CD1c-positive myeloid dendritic cell (primary cell): ENCODE results near the gene SPAG6.
"Not testable (repeated sequence)": the region's sequence is repeated elsewhere in the genome, so short reads cannot be mapped to it uniquely, and the experiment has no call there.

Source experiments
- DNase-seq: peaks from one replicate; pipeline ENCODE4 v3.0.0-alpha.2; 2016; ENCODE audit errors: extremely low spot score

SPAG6 gene

DNA sequence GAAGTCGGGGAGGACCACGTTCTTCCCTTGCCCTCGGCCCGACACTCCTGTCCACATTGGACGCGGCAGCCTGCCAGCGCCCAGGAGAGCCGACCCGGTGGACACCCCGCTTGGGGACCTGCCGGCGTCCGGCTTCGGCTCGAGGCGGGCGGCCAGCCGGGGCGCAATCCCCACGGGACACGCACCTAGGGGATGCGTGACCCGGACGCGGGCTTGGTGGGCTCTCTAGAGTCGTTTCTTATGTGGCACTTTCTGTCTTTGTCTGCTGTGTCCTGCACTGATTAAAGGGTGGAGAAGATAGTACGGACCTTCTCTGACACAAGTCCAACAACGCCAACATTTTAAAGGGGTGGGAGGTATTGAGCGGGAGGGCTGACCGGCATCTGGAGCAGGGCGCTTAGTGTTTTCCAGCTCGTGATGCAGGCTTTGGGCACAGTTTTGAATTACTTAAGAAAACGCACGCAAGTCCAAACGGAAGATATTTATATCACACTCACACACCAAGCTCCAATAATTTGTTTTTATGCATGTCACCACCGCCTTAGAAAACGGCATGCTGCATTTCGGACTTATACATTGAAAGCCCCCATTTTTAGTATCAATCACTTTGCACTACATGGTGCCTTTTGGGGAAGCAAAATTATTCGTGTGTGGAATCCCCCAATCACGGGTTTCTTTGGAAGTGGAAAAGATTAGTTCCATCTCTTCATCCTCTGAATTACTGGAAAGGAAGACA is 3.9 kb upstream of the SPAG6 start:
- DNase-seq = no peak

GRCh38 chr10:22341926-22342196 is 3.4 kb upstream of the SPAG6 start:
- no peak for DNase-seq

GRCh38 chr10:22342421-22342820 is 2.9 kb upstream of the SPAG6 start:
- DNase-seq = no peak

GRCh38 chr10:22343731-22344130 is 1.6 kb upstream of the SPAG6 start:
- DNase-seq = peak; percentile 29

- DNase-seq = no peak
Measured at GRCh38 chr10:22344249-22344648, 1.0 kb upstream of the SPAG6 start.

DNA sequence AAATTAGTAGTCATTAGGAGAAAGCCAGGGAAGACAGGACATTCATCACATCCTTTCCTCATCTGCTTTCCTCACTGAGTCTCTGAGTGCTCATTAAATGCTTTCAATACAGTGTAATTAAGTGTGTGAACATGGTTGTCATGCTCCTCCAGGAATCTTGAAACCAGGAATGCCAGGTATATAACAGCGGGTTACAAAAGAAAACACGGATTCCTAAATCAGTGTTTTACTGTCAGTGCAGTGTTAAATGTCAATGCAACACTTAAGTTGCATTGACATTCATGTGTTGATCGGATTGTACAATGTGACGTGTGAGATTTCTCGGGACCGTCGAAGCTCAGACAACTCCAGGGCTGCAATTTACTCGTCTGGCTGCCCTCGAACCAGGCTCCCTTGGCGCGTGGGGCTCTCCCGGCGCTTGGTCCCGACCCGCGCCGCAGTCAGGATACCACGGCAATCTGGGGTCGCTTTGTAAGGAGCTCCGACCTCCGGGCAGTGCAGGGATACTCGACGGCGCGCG is 455 bp upstream of the SPAG6 start:
- no peak for DNase-seq

DNA sequence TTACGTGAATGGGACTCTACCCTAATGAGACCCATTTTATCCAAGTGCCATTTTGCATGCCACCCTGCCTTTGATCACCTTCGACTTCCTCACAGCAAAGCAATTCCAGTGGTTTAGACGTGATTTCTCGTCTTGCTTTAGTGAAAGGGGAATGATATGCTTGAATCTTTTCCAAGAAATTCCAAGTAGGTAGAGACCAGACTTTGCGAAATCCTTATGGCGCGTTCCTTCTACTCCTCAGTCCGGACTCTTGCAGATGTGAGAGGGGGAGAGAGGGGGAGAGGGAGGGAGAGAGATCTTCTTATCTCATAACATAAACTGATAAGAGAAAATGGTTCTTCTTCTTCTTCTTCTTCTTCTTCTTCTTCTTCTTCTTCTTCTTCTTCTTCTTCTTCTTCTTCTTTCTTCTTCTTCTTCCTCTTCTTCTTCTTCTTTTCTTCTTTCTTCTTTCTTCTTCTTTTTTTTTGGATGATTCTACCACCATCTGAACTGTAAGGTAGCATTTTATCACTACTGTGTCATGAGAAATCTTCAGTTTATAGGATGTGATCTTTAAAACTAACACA is 883 bp downstream of the SPAG6 start:
- no peak for DNase-seq

DNA sequence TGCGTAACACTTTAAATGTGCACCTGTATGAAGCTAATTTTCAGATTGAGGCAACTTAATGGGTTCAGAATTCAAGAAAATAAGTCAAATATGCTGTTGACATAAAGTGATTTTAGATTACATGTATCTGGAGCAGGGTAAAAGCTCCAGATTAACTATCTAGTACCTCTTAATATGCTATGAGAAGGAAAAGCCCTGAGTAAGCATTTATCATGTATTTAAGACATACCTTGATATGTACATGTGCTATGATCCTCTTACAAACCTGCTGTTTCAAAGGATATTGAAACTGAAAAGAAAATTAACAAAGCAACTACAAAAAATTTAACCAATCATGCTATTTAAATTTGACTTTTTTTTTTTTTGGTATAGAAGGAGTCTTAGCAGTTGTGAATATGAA is 4.5 kb downstream of the SPAG6 start:
- no peak for DNase-seq

DNA sequence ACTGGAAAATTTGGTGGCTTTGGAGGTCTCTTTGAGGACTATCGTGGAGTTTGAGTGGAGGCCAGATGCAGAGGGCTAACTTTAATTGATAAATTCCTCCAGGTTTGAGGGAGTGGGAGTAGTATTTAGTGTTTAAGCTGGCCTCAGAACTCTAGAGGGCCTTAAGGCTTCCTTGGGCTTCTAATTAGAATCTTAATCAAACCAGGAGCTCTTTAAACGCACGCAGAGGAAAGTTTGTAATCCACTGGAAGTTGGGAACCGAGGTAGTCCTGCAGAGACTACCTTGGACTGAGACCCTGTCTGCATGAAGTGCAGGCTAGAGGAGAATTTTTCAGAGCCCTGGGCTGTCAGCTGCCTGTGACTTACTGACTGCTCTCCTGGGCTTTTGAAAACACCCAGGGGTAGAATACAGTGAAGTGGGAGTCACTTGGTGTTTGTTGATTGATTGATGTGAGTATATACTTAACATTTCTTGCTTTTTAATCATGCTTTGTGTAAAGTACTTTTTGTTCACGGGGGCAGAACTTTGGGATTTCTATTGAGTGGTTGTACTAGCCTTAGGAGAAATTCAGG is 5.9 kb downstream of the SPAG6 start:
- no peak for DNase-seq

DNA sequence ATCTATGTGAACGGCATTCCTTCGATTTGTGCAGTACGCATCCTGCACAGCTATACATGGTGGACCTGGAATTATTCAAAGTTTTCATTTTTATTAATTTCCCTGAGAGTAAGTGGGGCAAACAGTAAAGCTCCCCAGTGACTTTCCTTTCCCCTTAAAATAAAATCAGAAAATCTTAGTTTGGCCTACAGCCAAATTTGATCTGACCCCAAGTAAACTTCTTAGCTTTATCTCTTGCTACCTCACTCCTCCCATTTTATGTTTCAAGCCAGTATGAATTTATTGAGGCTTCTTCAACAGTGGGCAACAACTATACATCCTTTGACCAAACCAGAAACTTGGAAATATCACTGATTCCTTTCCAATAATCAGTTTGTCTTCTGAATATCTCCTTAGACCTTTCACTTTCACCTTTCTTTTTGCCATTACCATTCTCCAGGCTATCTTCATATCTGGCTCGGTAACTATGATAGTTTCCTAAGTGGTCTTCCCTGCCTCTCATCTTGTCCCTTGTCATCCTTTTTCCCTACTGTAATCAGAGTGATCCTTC is 11.1 kb downstream of the SPAG6 start:
- DNase-seq = no peak

GRCh38 chr10:22357770-22358169 is 12.5 kb downstream of the SPAG6 start:
- DNase-seq = not testable (repeated sequence)

DNA sequence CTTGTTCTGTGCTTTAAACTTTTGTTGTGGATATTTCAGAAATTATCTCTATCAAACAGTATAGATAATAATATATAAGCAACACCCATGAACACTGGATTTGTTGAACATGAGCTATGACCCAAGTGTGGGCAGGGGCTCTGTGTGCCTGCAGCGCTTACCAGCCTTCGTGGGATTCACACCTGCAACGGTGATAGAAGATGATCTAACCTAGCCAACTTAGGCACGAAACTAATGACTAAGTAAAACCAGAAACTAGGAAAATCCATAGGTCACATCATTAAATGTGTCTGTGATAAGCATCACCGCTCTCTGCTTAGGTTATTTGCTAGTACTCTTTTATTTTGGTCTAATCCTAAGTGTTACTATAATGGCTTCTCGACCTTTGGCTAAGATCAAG is 18.0 kb downstream of the SPAG6 start:
- DNase-seq = no peak

- DNase-seq = no peak
Measured at GRCh38 chr10:22364407-22365140, 19.3 kb downstream of the SPAG6 start.

GRCh38 chr10:22365233-22365632 is 19.9 kb downstream of the SPAG6 start:
- peak; percentile 48 for DNase-seq

DNA sequence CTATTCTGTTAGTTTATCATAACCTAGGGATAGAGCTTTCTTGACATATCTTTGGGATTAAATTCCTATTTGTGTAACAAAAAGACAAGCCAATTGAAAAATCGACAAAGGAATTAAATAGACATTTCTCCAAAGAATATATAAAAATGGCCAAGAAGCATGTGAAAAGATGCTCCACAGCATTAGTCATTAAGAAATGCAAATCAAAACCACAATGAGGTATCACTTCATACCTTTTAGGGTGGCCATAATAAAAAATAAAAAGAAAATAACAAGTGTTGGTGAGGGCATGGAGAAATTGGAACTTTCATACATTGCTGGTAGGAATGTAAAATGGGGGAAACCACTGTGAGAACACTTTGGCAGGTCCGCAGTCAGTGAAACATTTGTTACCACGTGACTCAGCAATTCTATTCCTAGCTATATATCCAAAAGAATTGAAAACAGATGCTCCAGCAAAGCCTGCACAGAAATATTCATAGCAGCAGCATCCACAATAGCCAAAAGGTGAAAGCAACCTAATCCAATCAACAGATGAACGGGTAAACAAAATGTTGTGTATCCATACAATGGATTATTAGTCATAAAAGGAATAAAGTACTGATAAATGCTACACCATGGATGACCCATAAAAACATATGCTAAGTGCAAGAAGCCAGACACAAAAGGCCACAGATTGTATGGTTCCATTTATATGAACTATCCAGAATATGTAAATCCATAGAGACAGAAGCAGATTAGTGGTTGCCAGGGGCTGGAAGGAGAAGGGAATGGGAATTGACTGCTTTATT is 20.5 kb downstream of the SPAG6 start:
- DNase-seq = no peak

- DNase-seq = no peak
Measured at GRCh38 chr10:22366435-22366703, 21.1 kb downstream of the SPAG6 start.

DNA sequence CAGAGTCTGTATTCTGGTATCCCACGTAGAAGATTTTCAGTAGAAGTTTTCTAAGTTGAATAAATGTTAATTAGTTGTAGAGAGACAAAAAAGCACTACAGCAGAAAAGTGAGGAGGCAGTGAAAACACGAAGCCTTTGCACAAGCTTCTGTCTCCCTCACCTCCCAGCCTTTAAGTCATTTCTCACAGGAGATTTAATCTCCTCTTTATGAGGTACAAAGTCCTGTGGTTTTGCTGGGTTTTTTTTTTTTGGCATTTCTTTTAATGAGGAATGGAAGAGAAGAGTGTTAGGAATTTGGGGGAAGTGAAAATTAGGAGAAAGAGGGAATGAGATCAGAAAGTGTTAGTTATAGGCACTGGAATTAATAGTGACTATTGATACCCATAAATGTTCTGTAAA is 21.5 kb downstream of the SPAG6 start:
- no peak for DNase-seq

GRCh38 chr10:22367471-22367870 is 22.2 kb downstream of the SPAG6 start:
- no peak for DNase-seq

GRCh38 chr10:22368402-22368801 is 23.1 kb downstream of the SPAG6 start:
- no peak for DNase-seq

DNA sequence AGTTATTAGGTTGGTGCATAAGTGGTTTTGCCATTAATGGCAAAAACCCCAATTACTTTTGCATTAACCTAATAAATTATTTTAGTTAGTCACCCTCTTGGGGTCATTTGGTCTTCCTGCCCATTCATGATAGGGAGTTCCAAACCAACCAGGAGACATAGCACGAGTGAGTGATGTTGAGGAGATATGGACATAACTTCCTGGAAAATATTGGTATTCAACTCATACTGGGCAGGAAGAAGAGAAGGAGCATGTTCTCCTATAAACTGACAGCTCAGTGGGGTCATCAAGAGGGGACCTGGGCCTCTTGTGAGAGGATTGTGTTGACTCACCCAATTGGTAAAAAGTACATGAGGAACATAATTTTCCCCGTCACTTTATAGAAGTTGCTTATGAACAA is 23.7 kb downstream of the SPAG6 start:
- peak; percentile 4 for DNase-seq

- DNase-seq = peak; percentile 89
Measured at GRCh38 chr10:22369434-22370072, 24.3 kb downstream of the SPAG6 start.
